IMR-90 (cell line): ENCODE results near the gene COL19A1. TPM values are rescaled to one million over a fixed set of nuclear protein-coding genes. Genes with fewer than 3 reads are reported as not detected.

ENCODE experiments used
- ATAC-seq: fragments of 200-7000 bp; cut with Tn5 transposase; 2 replicates; pipeline ENCODE4 v1.9.1; 2020; ENCODE audit warnings: low read depth, mild to moderate bottlenecking, moderate library complexity
- BruUV-seq: library from RNA; stranded (reverse); fragments of 400-500 nt; replicated peaks from 2 replicates; lab custom pipeline; 2021; lab: Mats Ljungman, UMichigan
- CTCF ChIA-PET: fragments of 300-600 bp; formaldehyde crosslinking; extraction: SDS; loops from one replicate; lab custom pipeline; 2021; ENCODE audit warnings: antibody characterized with exemption; lab: Yijun Ruan, JAX
- POLR2A ChIA-PET: fragments of 300-600 bp; sonication (Branson Sonifier 250); formaldehyde crosslinking; loops from one replicate; lab custom pipeline; 2022; ENCODE audit warnings: antibody characterized with exemption; ENCODE audit not compliant: unreplicated experiment; lab: Charles Lee
- DNase-seq: peaks from one replicate; pipeline ENCODE4 v3.0.0; 2013
- H2AFZ ChIP-seq: replicated peaks from 2 replicates; pipeline ENCODE3; 2013; ENCODE audit warnings: low read length, mild to moderate bottlenecking; ENCODE audit not compliant: poor library complexity
- H2AK5ac ChIP-seq: 2 replicates; pipeline ENCODE4 v1.6.1; 2013; ENCODE audit warnings: low read depth, low read length, inconsistent platforms
- H2AK9ac ChIP-seq: replicated peaks from 2 replicates; pipeline ENCODE3; 2013; ENCODE audit warnings: mild to moderate bottlenecking, low read depth, low read length, moderate library complexity; ENCODE audit not compliant: poor library complexity
- H2BK120ac ChIP-seq: 2 replicates; pipeline ENCODE4 v1.6.1; 2013; ENCODE audit warnings: low read depth, low read length, inconsistent platforms
- H2BK15ac ChIP-seq: 3 replicates; pipeline ENCODE4 v1.6.1; 2013; ENCODE audit warnings: low read depth, low read length, inconsistent platforms
- H2BK20ac ChIP-seq: 2 replicates; pipeline ENCODE4 v1.6.1; 2013; ENCODE audit warnings: low read depth, mild to moderate bottlenecking, inconsistent platforms, low read length, moderate library complexity
- H2BK5ac ChIP-seq: 2 replicates; pipeline ENCODE4 v1.6.1; 2013; ENCODE audit warnings: mild to moderate bottlenecking, low read depth, low read length, inconsistent platforms; ENCODE audit not compliant: poor library complexity, severe bottlenecking
- H3K14ac ChIP-seq: replicated peaks from 2 replicates; pipeline ENCODE4 v1.6.1; 2013; ENCODE audit warnings: low read depth, low read length, inconsistent platforms
- H3K18ac ChIP-seq: 2 replicates; pipeline ENCODE4 v1.6.1; 2013; ENCODE audit warnings: low read depth, low read length, control low read depth
- H3K23ac ChIP-seq: 2 replicates; pipeline ENCODE4 v1.6.1; 2013; ENCODE audit warnings: low read depth, low read length, inconsistent platforms
- H3K27ac ChIP-seq: 2 replicates; pipeline ENCODE4 v1.5.1; 2013; ENCODE audit warnings: mild to moderate bottlenecking, control low read depth, low read length; ENCODE audit not compliant: insufficient read depth
- H3K27me3 ChIP-seq: 2 replicates; pipeline ENCODE4 v1.6.1; 2013; ENCODE audit warnings: low read length; ENCODE audit not compliant: control insufficient read depth, insufficient read depth
- H3K36me3 ChIP-seq: 2 replicates; pipeline ENCODE4 v1.6.1; 2013; ENCODE audit warnings: low read length, mixed read lengths; ENCODE audit not compliant: control insufficient read depth, insufficient read depth
- H3K4ac ChIP-seq: 2 replicates; pipeline ENCODE4 v1.6.1; 2013; ENCODE audit warnings: low read depth, low read length, inconsistent platforms
- H3K4me1 ChIP-seq: 2 replicates; pipeline ENCODE4 v1.6.1; 2013; ENCODE audit warnings: low read length, mixed read lengths; ENCODE audit not compliant: control insufficient read depth, insufficient read depth
- H3K4me2 ChIP-seq: 2 replicates; pipeline ENCODE4 v1.6.1; 2013; ENCODE audit warnings: low read depth, mild to moderate bottlenecking, control low read depth, low read length, moderate library complexity
- H3K4me3 ChIP-seq: 2 replicates; pipeline ENCODE4 v1.5.1; 2013; ENCODE audit warnings: low read depth, mild to moderate bottlenecking, control low read depth, low read length, moderate library complexity; ENCODE audit not compliant: insufficient read depth
- H3K56ac ChIP-seq: 2 replicates; pipeline ENCODE4 v1.6.1; 2013; ENCODE audit warnings: low read length, inconsistent platforms; ENCODE audit not compliant: insufficient read depth; ENCODE audit errors: extremely low read depth
- H3K79me1 ChIP-seq, 2 experiments: 2 replicates each; pipeline ENCODE4 v1.6.1; 2013; ENCODE audit warnings: low read length in 2 of 2, inconsistent platforms in 1 of 2, low read depth in 1 of 2
- H3K9ac ChIP-seq: 2 replicates; pipeline ENCODE4 v1.6.1; 2013; ENCODE audit warnings: low read depth, low read length, control low read depth
- H3K9me1 ChIP-seq: 2 replicates; pipeline ENCODE4 v1.6.1; 2013; ENCODE audit warnings: low read length, inconsistent platforms; ENCODE audit not compliant: insufficient read depth
- H3K9me3 ChIP-seq: 2 replicates; pipeline ENCODE4 v1.6.1; 2013; ENCODE audit warnings: low read length; ENCODE audit not compliant: control insufficient read depth, insufficient read depth
- H4K20me1 ChIP-seq: 2 replicates; pipeline ENCODE4 v1.6.1; 2013; ENCODE audit warnings: low read length, inconsistent platforms; ENCODE audit not compliant: insufficient read depth
- H4K5ac ChIP-seq: 2 replicates; pipeline ENCODE4 v1.6.1; 2013; ENCODE audit warnings: mild to moderate bottlenecking, low read depth, low read length, control low read depth
- H4K8ac ChIP-seq, 2 experiments: 2 replicates each; pipeline ENCODE4 v1.6.1; 2013; ENCODE audit warnings: low read depth in 2 of 2, low read length in 2 of 2, control low read depth in 1 of 2, inconsistent platforms in 1 of 2
- H4K91ac ChIP-seq: 2 replicates; pipeline ENCODE4 v1.6.1; 2013; ENCODE audit warnings: low read depth, low read length, inconsistent platforms; ENCODE audit not compliant: insufficient read depth
- BHLHE40 ChIP-seq: fragments of 150-350 bp; IDR thresholded peaks from 2 replicates; pipeline ENCODE4 v1.6.1; 2016; ENCODE audit warnings: mild to moderate bottlenecking, low read depth, low read length
- CEBPB ChIP-seq: IDR thresholded peaks from 2 replicates; pipeline ENCODE4 v1.6.1; 2012; ENCODE audit warnings: low read depth, low read length, improper control_type of control experiment
- CHD1 ChIP-seq: IDR thresholded peaks from 2 replicates; pipeline ENCODE4 v1.6.1; 2012; ENCODE audit warnings: low read depth, low read length, improper control_type of control experiment
- CTCF ChIP-seq: conservative IDR thresholded peaks from 2 replicates; pipeline ENCODE4 v1.5.1; 2012; ENCODE audit warnings: mild to moderate bottlenecking, low read depth, low read length, improper control_type of control experiment
- ELK1 ChIP-seq: fragments of 150-350 bp; IDR thresholded peaks from 2 replicates; pipeline ENCODE4 v1.6.1; 2016; ENCODE audit warnings: low read depth, mild to moderate bottlenecking, low read length, moderate library complexity, borderline replicate concordance
- FOS ChIP-seq: fragments of 150-350 bp; IDR thresholded peaks from 2 replicates; pipeline ENCODE4 v1.6.1; 2016; ENCODE audit warnings: low read depth, low read length
- MAFK ChIP-seq: IDR thresholded peaks from 2 replicates; pipeline ENCODE4 v1.6.1; 2012; ENCODE audit warnings: low read depth, low read length, improper control_type of control experiment
- MAZ ChIP-seq: IDR thresholded peaks from 2 replicates; pipeline ENCODE4 v1.6.1; 2012; ENCODE audit warnings: low read depth, mild to moderate bottlenecking, low read length, improper control_type of control experiment, moderate library complexity, borderline replicate concordance
- MXI1 ChIP-seq: IDR thresholded peaks from 2 replicates; pipeline ENCODE4 v1.6.1; 2012; ENCODE audit warnings: low read depth, mild to moderate bottlenecking, low read length, moderate library complexity, borderline replicate concordance
- NFE2L2 ChIP-seq: fragments of 150-350 bp; IDR thresholded peaks from 2 replicates; pipeline ENCODE4 v1.6.1; 2016; ENCODE audit warnings: low read depth, mild to moderate bottlenecking, low read length
- POLR2A ChIP-seq: IDR thresholded peaks from 2 replicates; pipeline ENCODE4 v1.6.1; 2012; ENCODE audit warnings: mild to moderate bottlenecking, low read depth, low read length
- RAD21 ChIP-seq: IDR thresholded peaks from 2 replicates; pipeline ENCODE4 v1.6.1; 2012; ENCODE audit warnings: low read length, improper control_type of control experiment
- RFX5 ChIP-seq: IDR thresholded peaks from 2 replicates; pipeline ENCODE4 v1.8.0; 2012; ENCODE audit warnings: low read depth, mild to moderate bottlenecking, low read length, moderate library complexity
- USF2 ChIP-seq: fragments of 150-350 bp; IDR thresholded peaks from 2 replicates; pipeline ENCODE4 v1.6.1; 2017; ENCODE audit warnings: mild to moderate bottlenecking, antibody characterized with exemption, low read length, low read depth
- WGBS, 2 experiments: methylation state at CpG; one replicate each; pipeline versions ENCODE4 v1.1.5 to v1.1.7; 2013; ENCODE audit warnings: missing lambda C conversion rate in 2 of 2; ENCODE audit not compliant: insufficient read length in 1 of 2; ENCODE audit errors: extremely low coverage in 2 of 2; 5-methylcytosine and 5-hydroxymethylcytosine counted together
- dilution Hi-C: fragments of 300-500 bp; cut with HindIII; formaldehyde crosslinking; loops from one replicate; pipeline ENCODE4 v1.14.3; 2018; ENCODE audit warnings: low sequenced_read_pairs; ENCODE audit not compliant: unreplicated experiment
- in situ Hi-C: fragments of 300-500 bp; cut with MboI; formaldehyde crosslinking; loops from 3 replicates; pipeline ENCODE4 v1.14.3; 2019; ENCODE audit warnings: low sequenced_read_pairs, inconsistent platforms, mixed read lengths
- intact Hi-C: fragments of 100-400 bp; cut with micrococcal nuclease; formaldehyde crosslinking; loops from 2 replicates; pipeline ENCODE4 v1.10.0; 2022
- polyA plus RNA-seq, 3 experiments: library from polyadenylated mRNA; depleted of rRNA; stranded (reverse); fragments of >200 nt; gene quantifications; 2 replicates each; pipeline ENCODE4 v1.2.3, GENCODE V29; 2012; ENCODE audit warnings: low replicate concordance in 1 of 3
- total RNA-seq: library from RNA; depleted of rRNA; stranded (reverse); fragments of >200 nt; gene quantifications from 2 replicates; pipeline ENCODE4 v1.2.3, GENCODE V29; 2012

COL19A1 gene
- total and polyA plus RNA-seq, 2 of the 4 experiments (the other 2 are of a cell fraction), result under 0.01 TPM; not detected in 1

- dilution Hi-C loops, result no loop called here
- H3K27me3 ChIP-seq, result no peaks in the 10 kb centered on the region
- no peak for DNase-seq
These were observed 49.0 kb downstream of the COL19A1 start for GRCh38 chr6:69915346-69915745.

More at GRCh38 chr6:69915346-69915745, 49.0 kb downstream of the COL19A1 start:
- H3K36me3 ChIP-seq, result no peaks in the 10 kb centered on the region
- no peak for ATAC-seq
- H3K9me1 ChIP-seq, result no peaks in the 10 kb centered on the region
- H2BK15ac ChIP-seq, result no peak overlapping the region
- H3K4me2 ChIP-seq, result no peak overlapping the region
- H3K4ac ChIP-seq, result no peak overlapping the region
- no peak overlapping the region for H3K27ac ChIP-seq
- H3K18ac ChIP-seq, result no peak overlapping the region
- TF ChIP-seq RAD21 (no peak), MAFK (no peak), CTCF (no peak), MXI1 (no peak), NFE2L2 (no peak), CEBPB (no peak), RFX5 (no peak), CHD1 (no peak), BHLHE40 (no peak), MAZ (no peak), ELK1 (no peak), USF2 (no peak), POLR2A (no peak), FOS (no peak)
- H3K4me3 ChIP-seq, result no peak overlapping the region
- no peaks in the 10 kb centered on the region for H4K20me1 ChIP-seq
- no peak overlapping the region for H3K56ac ChIP-seq
- no CpG with 5 or more reads among the region's 2 CpGs for WGBS, 2 experiments
- no peak overlapping the region for H3K9ac ChIP-seq
- intact Hi-C loops, result no loop called here
- no peak overlapping the region for H4K91ac ChIP-seq
- H2AK9ac ChIP-seq, result no peak overlapping the region
- ChIA-PET POLR2A (no interaction called here), CTCF (no interaction called here)
- no peaks in the 10 kb centered on the region for H3K79me1 ChIP-seq
- no peak overlapping the region for H3K23ac ChIP-seq
- H4K5ac ChIP-seq, result no peak overlapping the region
- no peak overlapping the region for H2BK5ac ChIP-seq
- H2BK120ac ChIP-seq, result no peak overlapping the region
- H4K8ac ChIP-seq, result no peak overlapping the region
- H3K14ac ChIP-seq, result no peak overlapping the region
- no TSS peak for BruUV-seq
- no peak overlapping the region for H2AFZ ChIP-seq
- in situ Hi-C loops, result no loop called here
- no peak overlapping the region for H2AK5ac ChIP-seq
- H3K4me1 ChIP-seq, result peaks cover 2% of the 10 kb centered on the region
- no peak overlapping the region for H2BK20ac ChIP-seq
- no peaks in the 10 kb centered on the region for H3K9me3 ChIP-seq
